Activated T-cell treated with anti-CD3 and anti-CD28 coated beads, Interleukin-2, amount 50 U/mL, for 4 hours (primary cell): Measurements from ENCODE around the gene SETBP1. TPM values are rescaled to one million over a fixed set of nuclear protein-coding genes. Genes with fewer than 3 reads are reported as not detected.
A peak's percentile ranks its signal among the peaks of the same experiment; 100 is the strongest.

Experiments
- ATAC-seq, 2 donors: fragments of 200-7000 bp; cut with Tn5 transposase; one replicate each; pipeline ENCODE4 v1.10.0; 2021
- DNase-seq: peaks from one replicate; pipeline ENCODE4 v3.0.0-alpha.2; 2020
- H3K27me3 Mint-ChIP-seq: one replicate; pipeline ENCODE4 v1.8.0; 2021; ENCODE audit warnings: low read depth, mixed read lengths
- H3K36me3 Mint-ChIP-seq: one replicate; pipeline ENCODE4 v1.8.0; 2022; ENCODE audit warnings: mixed read lengths; ENCODE audit not compliant: insufficient read depth
- H3K4me1 Mint-ChIP-seq: one replicate; pipeline ENCODE4 v1.8.0; 2021; ENCODE audit warnings: low read depth, mixed read lengths
- H3K4me3 Mint-ChIP-seq: one replicate; pipeline ENCODE4 v1.8.0; 2021; ENCODE audit warnings: mild to moderate bottlenecking, moderate library complexity, mixed read lengths
- H3K9me3 Mint-ChIP-seq: one replicate; pipeline ENCODE4 v1.8.0; 2021; ENCODE audit warnings: mixed read lengths
- total RNA-seq, 3 donors: library from RNA; stranded (reverse); gene quantifications; one replicate each; pipeline ENCODE4 v1.2.1, GENCODE V29; 2021

The SETBP1 gene
- total RNA-seq, 3 donors from 2014 or later = 6.2 to 9.2 (median 7.6) TPM

DNA sequence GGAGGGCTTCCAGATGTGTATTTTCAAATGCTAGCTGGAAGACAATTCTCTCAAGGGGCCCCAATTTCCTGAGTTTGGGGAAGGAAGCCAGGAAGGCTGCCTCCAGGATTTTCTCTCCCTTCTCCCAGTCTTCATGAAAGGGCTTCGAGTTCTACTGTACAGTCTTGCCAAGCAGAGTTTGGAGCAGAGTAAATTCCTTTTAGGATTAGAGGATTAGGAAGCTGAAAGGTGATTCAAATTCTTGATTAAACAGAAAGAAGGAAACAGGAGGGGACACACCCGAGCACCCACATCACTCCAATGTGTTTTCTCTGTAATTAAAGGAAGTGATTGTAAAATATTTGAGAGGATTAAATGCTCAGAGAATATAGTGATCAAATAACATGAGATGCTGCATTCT lies 217.8 kb downstream of the SETBP1 start:
- peaks cover 3% of the 10 kb centered on the region for H3K9me3 Mint-ChIP-seq
- no peak for DNase-seq
- H3K27me3 Mint-ChIP-seq = peaks cover 3% of the 10 kb centered on the region

DNA sequence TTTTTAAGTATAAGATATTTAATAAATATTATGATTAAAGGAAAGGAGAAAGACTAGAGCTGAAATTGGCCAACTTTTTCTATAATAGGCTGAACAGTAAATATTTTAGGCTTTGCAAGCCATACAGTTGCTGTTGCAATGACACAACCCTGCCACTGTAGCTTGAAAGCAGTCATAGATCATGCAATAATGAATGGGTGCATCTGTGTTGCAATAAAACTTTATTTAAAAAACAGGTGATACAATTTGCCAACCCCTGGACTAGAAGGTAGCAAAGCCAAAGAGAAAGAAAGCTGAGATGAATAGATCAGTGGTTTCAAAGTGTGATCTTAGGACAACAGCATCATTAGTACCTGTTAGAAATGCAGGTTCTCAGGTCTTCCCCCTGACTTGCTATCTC lies 219.1 kb downstream of the SETBP1 start:
- peaks cover 7% of the 10 kb centered on the region for H3K4me1 Mint-ChIP-seq
- DNase-seq = no peak

More for the DNA sequence above, 217.8 kb downstream of the SETBP1 start:
- Mint-ChIP-seq H3K4me3 (no peak overlapping the region), H3K36me3 (no peaks in the 10 kb centered on the region), H3K4me1 (peaks cover 20% of the 10 kb centered on the region)
- ATAC-seq = no peak

DNA sequence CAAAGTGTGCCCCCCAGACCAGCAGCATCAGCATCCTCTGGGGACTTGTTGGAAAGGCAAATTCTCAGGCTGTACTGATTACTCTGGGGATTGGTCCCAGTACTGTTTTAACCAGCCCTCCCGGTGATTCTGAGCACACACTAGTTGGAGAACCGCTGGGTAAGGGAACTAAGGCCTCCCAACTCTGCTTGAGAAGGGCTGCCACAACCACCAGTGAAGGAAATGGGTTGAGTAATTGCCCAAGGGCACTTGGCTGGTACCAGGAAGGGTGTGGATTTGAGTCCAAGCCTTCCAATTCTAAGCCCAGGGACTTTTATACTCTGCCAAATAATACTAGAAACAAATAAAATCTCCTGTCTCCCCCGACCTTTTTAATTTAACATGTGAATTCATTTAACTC lies 219.9 kb downstream of the SETBP1 start:
- Mint-ChIP-seq H3K36me3 (no peaks in the 10 kb centered on the region), H3K9me3 (no peaks in the 10 kb centered on the region), H3K4me1 (peaks cover 2% of the 10 kb centered on the region), H3K4me3 (no peak overlapping the region), H3K27me3 (peaks cover 3% of the 10 kb centered on the region)
- ATAC-seq (no peak), DNase-seq (no peak)

More for the DNA sequence above, 219.1 kb downstream of the SETBP1 start:
- no peak for ATAC-seq
- Mint-ChIP-seq H3K4me3 (no peak overlapping the region), H3K9me3 (no peaks in the 10 kb centered on the region), H3K27me3 (peaks cover 3% of the 10 kb centered on the region), H3K36me3 (no peaks in the 10 kb centered on the region)

DNA sequence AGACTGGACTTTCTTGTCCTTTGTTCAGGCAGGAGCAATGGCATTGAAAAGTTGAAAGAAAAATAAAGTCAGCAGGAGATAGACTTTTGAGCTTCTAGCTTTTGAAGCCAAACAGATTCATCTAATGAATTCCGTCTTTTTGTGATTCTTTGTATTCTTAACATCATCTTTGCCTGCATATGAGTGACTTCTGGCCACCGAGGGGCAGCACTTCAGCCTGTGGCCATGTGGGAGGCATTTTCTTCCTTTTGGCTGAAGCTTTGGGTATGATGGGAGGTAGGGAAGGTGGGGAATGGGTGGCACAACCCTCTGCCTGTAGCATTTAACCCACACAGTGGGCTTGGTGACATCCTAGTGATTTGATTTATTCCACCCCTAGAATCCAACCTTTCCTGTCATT lies 220.6 kb downstream of the SETBP1 start:
- Mint-ChIP-seq H3K36me3 (no peaks in the 10 kb centered on the region), H3K4me3 (no peak overlapping the region)

DNA sequence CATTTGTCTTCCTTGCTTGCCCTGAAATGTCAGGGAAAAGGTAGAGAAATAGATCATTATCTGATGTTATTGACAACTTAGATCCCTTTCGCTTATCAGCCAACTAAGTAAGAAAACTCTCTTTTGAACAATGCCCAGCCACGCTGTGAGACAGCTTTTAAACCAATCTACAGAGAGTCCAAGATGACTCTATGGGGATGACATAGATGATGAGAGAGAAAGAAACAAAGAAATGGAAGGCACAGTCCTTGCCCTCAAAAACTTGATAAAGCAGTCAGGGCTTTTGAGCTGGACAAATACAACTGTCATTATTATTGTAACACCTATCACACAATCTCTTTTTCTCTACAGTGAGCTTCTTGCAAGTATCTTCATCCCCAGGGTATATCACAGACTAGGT lies 222.6 kb downstream of the SETBP1 start:
- H3K36me3 Mint-ChIP-seq = no peaks in the 10 kb centered on the region
- ATAC-seq (no peak), DNase-seq (no peak)
- peaks cover 5% of the 10 kb centered on the region for H3K27me3 Mint-ChIP-seq
- no peaks in the 10 kb centered on the region for H3K9me3 Mint-ChIP-seq
- no peak overlapping the region for H3K4me3 Mint-ChIP-seq
- H3K4me1 Mint-ChIP-seq = no peaks in the 10 kb centered on the region

More for the DNA sequence above, 220.6 kb downstream of the SETBP1 start:
- ATAC-seq (no peak), DNase-seq (no peak)
- Mint-ChIP-seq H3K4me1 (no peaks in the 10 kb centered on the region), H3K27me3 (peaks cover 3% of the 10 kb centered on the region), H3K9me3 (no peaks in the 10 kb centered on the region)

DNA sequence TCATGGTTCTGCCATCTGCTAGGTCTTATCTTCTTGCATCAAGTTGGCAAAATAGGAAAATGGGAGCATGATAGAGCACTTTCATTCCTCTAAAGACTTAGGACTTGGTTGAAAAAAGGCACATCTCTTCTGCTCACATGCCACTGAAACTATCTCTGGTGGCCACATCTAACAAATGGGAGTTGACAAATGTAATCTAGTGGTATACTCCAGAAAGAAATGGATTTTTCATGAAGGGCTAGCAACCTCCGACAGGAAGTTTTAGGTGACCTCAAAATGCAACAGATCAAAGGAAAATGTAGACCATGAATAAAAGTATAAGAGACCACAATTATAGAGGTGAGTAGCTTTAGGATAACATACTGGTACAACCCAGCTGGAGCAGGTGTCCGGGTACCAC lies 224.1 kb downstream of the SETBP1 start:
- H3K27me3 Mint-ChIP-seq = peaks cover 7% of the 10 kb centered on the region
- ATAC-seq = no peak
- peaks cover 5% of the 10 kb centered on the region for H3K4me1 Mint-ChIP-seq
- no peaks in the 10 kb centered on the region for H3K9me3 Mint-ChIP-seq
- no peaks in the 10 kb centered on the region for H3K36me3 Mint-ChIP-seq
- DNase-seq = no peak
- no peak overlapping the region for H3K4me3 Mint-ChIP-seq

DNA sequence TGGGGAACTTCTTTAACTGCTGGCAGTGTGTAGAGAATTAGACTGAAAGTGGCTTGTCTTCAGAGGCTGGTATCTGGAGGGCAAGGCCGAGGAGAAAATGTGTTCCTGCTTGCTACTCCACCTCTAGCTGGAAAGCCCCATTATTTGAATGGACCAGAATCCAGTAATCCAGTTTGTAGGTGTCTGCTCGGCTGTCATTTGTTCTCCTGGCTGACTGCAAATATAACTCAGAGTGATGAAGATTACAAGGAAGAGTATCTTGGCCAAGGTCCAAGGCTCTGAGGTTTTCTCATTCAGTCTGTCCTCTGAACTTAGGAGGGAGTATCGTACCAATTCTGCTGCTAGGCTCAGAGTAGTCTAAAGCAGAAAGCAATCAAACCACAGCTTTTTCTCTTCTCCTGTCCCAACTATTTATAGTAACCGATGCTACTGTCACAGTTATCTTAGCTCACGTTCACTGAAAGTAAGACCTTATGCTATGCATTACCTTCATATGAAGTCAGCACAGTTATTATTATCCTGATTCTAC lies 228.6 kb downstream of the SETBP1 start:
- ATAC-seq = peak; percentile 35 to 43
- Mint-ChIP-seq H3K9me3 (no peaks in the 10 kb centered on the region), H3K4me3 (no peak overlapping the region), H3K27me3 (peaks cover 10% of the 10 kb centered on the region), H3K4me1 (peaks cover 10% of the 10 kb centered on the region), H3K36me3 (no peaks in the 10 kb centered on the region)
- no peak for DNase-seq

DNA sequence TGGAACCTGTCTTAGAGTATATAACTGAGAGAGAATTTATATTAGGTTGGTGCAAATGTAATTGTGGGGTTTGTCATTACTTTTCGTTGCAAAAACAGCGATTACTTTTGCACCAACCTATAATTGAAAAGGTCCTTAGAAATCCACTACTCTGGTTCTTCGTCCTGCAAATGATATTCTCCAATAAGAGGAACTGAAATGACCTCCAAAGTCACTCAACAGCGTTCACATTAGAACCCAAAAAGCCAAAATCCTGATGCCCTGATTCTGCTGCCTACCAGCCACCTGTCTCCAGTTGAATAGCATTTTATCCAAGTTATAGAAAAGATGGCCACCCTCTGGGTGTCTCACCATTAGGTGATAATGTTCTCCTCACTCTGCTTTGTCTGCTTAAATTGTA lies 230.6 kb downstream of the SETBP1 start:
- no peak for ATAC-seq
- peaks cover 10% of the 10 kb centered on the region for H3K4me1 Mint-ChIP-seq
- no peak for DNase-seq
- H3K36me3 Mint-ChIP-seq = no peaks in the 10 kb centered on the region
- no peaks in the 10 kb centered on the region for H3K9me3 Mint-ChIP-seq
- H3K4me3 Mint-ChIP-seq = no peak overlapping the region
- peaks cover 12% of the 10 kb centered on the region for H3K27me3 Mint-ChIP-seq

DNA sequence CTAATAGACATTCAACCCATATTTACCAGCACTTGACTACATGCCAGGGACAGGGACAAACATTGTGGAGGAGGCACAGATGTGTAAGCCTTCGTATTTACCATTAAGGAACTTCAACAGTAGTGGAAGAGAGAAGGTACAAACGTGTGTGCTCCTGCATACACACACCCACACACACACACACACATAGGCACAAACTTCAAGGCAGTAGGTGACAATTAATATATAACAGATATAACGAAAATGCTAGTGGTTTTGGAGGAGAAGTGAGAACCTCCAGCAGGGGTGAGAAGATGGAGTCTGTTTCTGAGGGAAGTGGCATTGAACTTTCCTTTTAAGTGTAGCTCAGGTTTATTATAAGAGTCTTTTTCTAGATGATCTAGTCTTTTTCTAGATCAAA lies 231.1 kb downstream of the SETBP1 start:
- ATAC-seq (no peak), DNase-seq (no peak)
- peaks cover 12% of the 10 kb centered on the region for H3K27me3 Mint-ChIP-seq
- H3K4me3 Mint-ChIP-seq = no peak overlapping the region
- H3K4me1 Mint-ChIP-seq = peaks cover 10% of the 10 kb centered on the region
- no peaks in the 10 kb centered on the region for H3K9me3 Mint-ChIP-seq
- H3K36me3 Mint-ChIP-seq = no peaks in the 10 kb centered on the region

DNA sequence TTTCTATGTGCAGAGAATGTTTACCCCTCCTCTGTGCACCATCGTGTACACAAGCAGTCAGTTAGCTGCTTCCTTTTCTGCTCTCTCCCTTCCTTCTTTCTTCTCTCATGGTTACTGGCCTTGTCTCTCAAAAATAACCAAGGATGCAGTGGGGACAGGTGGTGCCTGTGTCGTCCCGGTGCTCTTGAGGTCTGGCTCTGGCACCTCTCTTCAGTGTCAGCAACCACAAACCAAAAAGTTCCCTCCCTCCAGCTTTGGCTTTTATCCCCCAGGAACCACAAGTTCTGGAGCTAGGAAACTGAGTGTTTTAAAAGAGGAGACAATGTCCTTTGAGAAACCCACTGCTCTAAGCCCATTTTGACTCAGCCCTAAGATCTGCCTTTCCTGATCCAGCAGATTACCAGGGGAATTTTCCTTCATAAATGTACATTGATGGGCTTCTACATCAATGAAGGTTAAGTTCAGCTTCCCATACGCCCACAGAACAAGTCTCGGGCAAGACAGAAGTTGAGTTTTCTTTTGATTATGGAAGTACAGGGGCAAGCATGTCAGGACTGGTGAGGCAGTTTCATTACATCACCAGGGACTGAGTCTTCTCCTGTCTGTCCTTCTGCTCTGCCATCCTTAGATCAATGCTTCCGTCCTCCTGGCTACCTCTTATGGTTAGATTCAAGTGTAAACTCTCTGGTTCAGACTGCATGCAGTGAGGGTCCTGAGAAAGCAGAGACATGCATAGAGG lies 232.2 kb downstream of the SETBP1 start:
- Mint-ChIP-seq H3K9me3 (no peaks in the 10 kb centered on the region), H3K36me3 (no peaks in the 10 kb centered on the region), H3K4me1 (peaks cover 10% of the 10 kb centered on the region), H3K27me3 (peaks cover 12% of the 10 kb centered on the region), H3K4me3 (no peak overlapping the region)
- no peak for DNase-seq
- ATAC-seq = no peak

DNA sequence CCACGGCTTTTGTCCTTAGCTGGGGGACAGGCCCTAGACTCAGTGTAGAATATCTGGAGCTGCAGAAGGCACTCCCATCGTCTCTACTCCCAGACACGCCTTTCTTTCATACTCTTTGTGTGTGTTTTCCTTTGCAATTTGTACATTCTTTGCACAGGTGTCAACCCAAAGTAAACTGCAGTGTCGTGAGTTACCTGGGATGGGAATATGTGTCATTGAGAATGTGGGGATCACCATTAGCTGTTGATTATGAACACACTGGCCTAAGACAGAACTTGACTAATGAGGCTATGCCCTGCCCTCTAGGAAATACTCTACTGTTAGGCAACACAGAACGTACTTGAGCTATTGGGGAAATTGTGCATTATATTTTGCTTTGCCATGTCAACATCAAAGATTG lies 233.3 kb downstream of the SETBP1 start:
- Mint-ChIP-seq H3K4me1 (peaks cover 10% of the 10 kb centered on the region), H3K4me3 (no peak overlapping the region), H3K9me3 (no peaks in the 10 kb centered on the region), H3K36me3 (no peaks in the 10 kb centered on the region), H3K27me3 (peaks cover 9% of the 10 kb centered on the region)
- no peak for DNase-seq
- no peak for ATAC-seq

DNA sequence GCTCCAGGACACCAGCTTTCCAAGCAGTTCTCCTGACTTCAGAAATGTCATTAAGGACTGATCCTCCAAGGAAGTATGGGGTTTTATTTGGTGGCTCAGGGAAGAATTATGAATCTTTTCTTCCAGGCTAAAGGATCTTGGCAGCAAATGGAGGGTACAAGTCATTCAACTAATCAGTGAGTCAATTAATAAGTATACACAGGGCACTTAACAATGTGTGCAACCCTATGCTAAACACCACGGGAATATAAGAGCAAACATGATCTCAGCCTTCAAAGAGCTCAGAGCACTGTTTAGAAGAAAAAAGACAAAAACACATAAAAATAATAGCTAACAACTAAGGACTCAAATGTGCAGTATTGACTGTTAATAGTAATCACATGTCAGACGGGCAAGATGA lies 234.5 kb downstream of the SETBP1 start:
- no peak overlapping the region for H3K4me3 Mint-ChIP-seq
- ATAC-seq (no peak), DNase-seq (no peak)
- no peaks in the 10 kb centered on the region for H3K9me3 Mint-ChIP-seq
- H3K4me1 Mint-ChIP-seq = peaks cover 3% of the 10 kb centered on the region
- H3K27me3 Mint-ChIP-seq = peaks cover 9% of the 10 kb centered on the region
- no peaks in the 10 kb centered on the region for H3K36me3 Mint-ChIP-seq

DNA sequence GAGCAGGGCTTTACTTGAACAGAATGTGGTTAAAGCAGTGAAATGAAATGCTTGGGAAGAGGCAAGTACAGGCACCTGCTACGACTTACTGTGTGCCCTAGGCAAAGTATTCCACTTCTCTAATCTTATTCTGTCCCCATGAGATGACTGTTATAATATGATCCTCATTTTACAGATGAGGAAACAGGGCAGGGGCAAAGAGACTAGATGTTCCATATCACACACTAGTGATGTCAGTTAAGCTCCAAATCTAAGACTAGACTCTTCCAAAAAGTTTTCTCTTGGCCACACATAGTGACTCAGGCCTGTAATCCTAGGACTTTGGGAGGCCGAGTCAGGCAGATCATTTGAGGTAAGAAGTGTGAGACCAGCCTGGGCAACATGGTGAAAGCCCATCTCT lies 235.0 kb downstream of the SETBP1 start:
- Mint-ChIP-seq H3K36me3 (no peaks in the 10 kb centered on the region), H3K27me3 (peaks cover 8% of the 10 kb centered on the region), H3K9me3 (no peaks in the 10 kb centered on the region), H3K4me1 (peaks cover 3% of the 10 kb centered on the region), H3K4me3 (no peak overlapping the region)
- no peak for ATAC-seq
- DNase-seq = no peak

DNA sequence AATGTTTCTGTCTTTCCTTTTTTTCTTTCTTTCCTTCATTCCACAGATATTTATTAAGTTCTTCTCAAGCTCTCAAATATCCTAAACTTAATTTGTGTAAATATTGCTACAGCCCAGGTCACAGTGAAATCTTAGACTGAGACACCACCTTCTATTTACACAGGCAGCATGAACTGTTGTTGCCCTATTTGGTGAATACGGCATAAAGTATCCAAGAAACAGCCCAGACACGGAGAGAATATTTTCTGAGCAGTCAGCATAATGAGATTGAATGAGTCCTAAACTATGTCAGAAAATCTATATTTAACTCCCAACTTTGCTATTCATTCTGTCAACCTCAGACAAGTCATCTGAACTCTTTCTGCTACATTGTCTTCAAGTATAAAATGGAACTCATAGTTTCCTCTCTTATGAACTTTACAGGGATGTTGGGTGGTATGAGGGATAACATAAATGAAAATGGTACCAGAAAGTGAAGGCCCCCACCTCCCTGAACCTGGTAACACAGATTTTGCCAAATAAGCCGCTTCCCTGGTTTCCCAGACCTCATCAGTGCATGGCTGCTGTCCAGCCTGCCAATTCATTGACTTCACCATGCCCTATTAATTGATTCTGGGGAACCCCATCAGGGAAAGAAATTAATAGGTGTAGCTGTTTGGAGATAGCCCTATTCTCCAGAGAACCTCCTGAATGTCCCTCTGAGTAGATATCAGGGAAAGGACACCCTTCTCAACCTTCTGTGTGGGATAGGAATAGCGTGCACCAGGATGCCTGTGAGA lies 235.9 kb downstream of the SETBP1 start:
- no peaks in the 10 kb centered on the region for H3K36me3 Mint-ChIP-seq
- no peak for DNase-seq
- no peak for ATAC-seq
- H3K27me3 Mint-ChIP-seq = peaks cover 4% of the 10 kb centered on the region
- H3K4me1 Mint-ChIP-seq = peaks cover 2% of the 10 kb centered on the region
- H3K9me3 Mint-ChIP-seq = no peaks in the 10 kb centered on the region
- H3K4me3 Mint-ChIP-seq = no peak overlapping the region
